Fibroblast of villous mesenchyme (primary cell): ENCODE results near the gene ITGA7. TPM values are rescaled to one million over a fixed set of nuclear protein-coding genes. Genes with fewer than 3 reads are reported as not detected.

Experiments
- DNase-seq: peaks from one replicate; pipeline ENCODE4 v3.0.0-alpha.2; 2010; ENCODE audit warnings: low read depth
- H3K4me3 ChIP-seq: 2 replicates; pipeline ENCODE4 v1.5.1; 2011; ENCODE audit warnings: low read depth, mild to moderate bottlenecking, low read length
- CTCF ChIP-seq: IDR thresholded peaks from 2 replicates; pipeline ENCODE4 v1.5.1; 2012; ENCODE audit warnings: low read depth, mild to moderate bottlenecking, low read length; ENCODE audit not compliant: insufficient read depth
- total RNA-seq: library from RNA; depleted of rRNA; stranded (reverse); fragments of >200 nt; gene quantifications from 2 replicates; pipeline ENCODE4 v1.2.3, GENCODE V29; 2012

ITGA7 gene
- total RNA-seq, 1 donor = 1.3 TPM

- no peak for DNase-seq
- no peak for TF ChIP-seq CTCF
- no peak overlapping the region for H3K4me3 ChIP-seq
Observed at GRCh38 chr12:55733021-55733555, 25.4 kb upstream of the ITGA7 start.

- no peak overlapping the region for H3K4me3 ChIP-seq
- no peak for TF ChIP-seq CTCF
- no peak for DNase-seq
Observed at GRCh38 chr12:55732288-55732687, 24.6 kb upstream of the ITGA7 start.

- peak; percentile 65 for DNase-seq
- TF ChIP-seq CTCF = no peak
Observed at GRCh38 chr12:55729819-55730818, 22.4 kb upstream of the ITGA7 start.

GRCh38 chr12:55728939-55729818 lies 21.5 kb upstream of the ITGA7 start, which contains the start of gene CD63:
Gene CD63 (minus strand): TSS chr12:55729009. CDS start chr12:55728341, 668 bp downstream.
- TF ChIP-seq CTCF = no peak
- peak within 1 kb of the TSS; percentile 88 for H3K4me3 ChIP-seq
- peak; percentile 94 for DNase-seq

More at GRCh38 chr12:55729819-55730818, 22.4 kb upstream of the ITGA7 start:
- peak overlapping the region; percentile 88 for H3K4me3 ChIP-seq

GRCh38 chr12:55728186-55728938 lies 20.7 kb upstream of the ITGA7 start:
- peak overlapping the region; percentile 88 for H3K4me3 ChIP-seq
- TF ChIP-seq CTCF = no peak
- peak; percentile 81 for DNase-seq
